Measurements from ENCODE around the gene HOXB6.

Gene HOXB6

DNA sequence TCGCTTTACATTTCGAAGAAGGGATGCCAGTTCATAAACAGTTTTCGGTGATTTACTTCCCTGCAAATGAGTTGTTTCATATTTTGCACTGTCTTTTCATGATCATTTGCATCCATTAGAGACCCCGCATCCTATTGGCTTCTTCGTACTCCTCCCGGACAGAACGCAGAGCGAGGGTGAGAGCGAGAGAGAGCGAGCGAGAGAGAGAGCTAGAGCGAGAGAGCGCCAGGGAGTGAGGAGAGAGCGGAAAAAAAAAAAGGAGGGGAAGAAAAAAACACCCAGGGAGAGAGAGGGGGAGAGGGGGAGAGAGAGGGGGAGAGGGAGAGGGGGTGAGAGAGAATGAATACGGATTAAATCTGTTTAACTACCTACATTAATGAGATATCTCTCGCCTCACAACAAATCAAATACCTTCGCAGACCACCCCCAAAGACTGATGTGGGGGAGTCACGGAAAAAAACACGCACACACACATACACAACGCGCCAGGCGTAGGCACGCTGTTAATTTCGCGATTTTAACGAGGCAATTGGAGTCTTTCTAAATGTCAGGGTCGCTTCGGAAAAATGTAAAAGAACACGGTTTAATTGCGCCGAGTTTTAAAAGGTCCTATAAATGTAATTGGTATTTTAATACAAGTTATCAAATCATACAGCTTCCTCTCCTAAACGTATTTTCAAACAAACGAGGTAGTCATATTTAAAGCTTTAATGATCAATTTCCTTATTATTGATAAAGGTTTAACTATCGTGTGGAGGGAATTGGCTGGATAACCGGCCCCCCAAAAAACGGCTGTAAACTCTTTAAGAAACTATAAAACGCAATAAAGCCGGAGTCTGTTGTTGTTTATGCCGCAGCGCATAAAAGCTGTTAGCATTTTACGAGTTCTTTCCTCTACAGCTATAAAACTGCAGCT, 10.5 kb upstream of the HOXB6 start, which contains the start of gene HOXB8 (continued):
- TF ChIP-seq ZNF350 (tag by site-specific recombination; IDR thresholded peaks at IDR 0.05) (no peak), ZNF501 (tag by site-specific recombination; IDR thresholded peaks at IDR 0.05) (0 out of 2 replicates have a peak, but pooled peaks have one; percentile 53), ZNF132 (tag by site-specific recombination; IDR thresholded peaks at IDR 0.05; ENCODE audit: borderline replicate concordance) (no peak), ZNF510 (tag by site-specific recombination; IDR thresholded peaks at IDR 0.05; ENCODE audit: insufficient replicate concordance) (peak; percentile 96), PRDM1 (tag by site-specific recombination; IDR thresholded peaks at IDR 0.05) (peak; percentile 93), ZNF785 (tag by site-specific recombination; IDR thresholded peaks at IDR 0.05) (no peak), ZNF341 (tag by site-specific recombination; IDR thresholded peaks at IDR 0.05; ENCODE audit: low read depth) (0 out of 2 replicates have a peak, but pooled peaks have one; percentile 22), ZNF2 (tag by site-specific recombination; IDR thresholded peaks at IDR 0.05) (no peak), ZNF473 (tag by site-specific recombination; IDR thresholded peaks at IDR 0.05) (no peak), REPIN1 (tag by site-specific recombination; IDR thresholded peaks at IDR 0.05; ENCODE audit: low read depth) (0 out of 2 replicates have a peak, but pooled peaks have one; percentile 53), BCL11B (tag by site-specific recombination; IDR thresholded peaks at IDR 0.05; ENCODE audit: low read depth) (peak; percentile 78), ZNF24 (tag by site-specific recombination; IDR thresholded peaks at IDR 0.05) (no peak), ZNF654 (tag by site-specific recombination; IDR thresholded peaks at IDR 0.05; ENCODE audit: low read depth) (no peak), SETDB1 (IDR thresholded peaks at IDR 0.05; ENCODE audit: insufficient read length, low read length) (no peak), ZBTB48 (tag by site-specific recombination; IDR thresholded peaks at IDR 0.05) (peak; percentile 67), ZNF610 (tag by site-specific recombination; IDR thresholded peaks at IDR 0.05; ENCODE audit: borderline replicate concordance) (peak; percentile 48; the same call in 1 of the 2 replicates), SCRT1 (tag by site-specific recombination; IDR thresholded peaks at IDR 0.05; ENCODE audit: borderline replicate concordance) (no peak), ZNF391 (tag by site-specific recombination; IDR thresholded peaks at IDR 0.05; ENCODE audit: borderline replicate concordance, low read depth) (no peak; the same call in 1 of the 2 replicates), TRIM28 (IDR thresholded peaks at IDR 0.05; ENCODE audit: borderline replicate concordance, low read length) (no peak), BCL11A (tag by site-specific recombination; IDR thresholded peaks at IDR 0.05; ENCODE audit: low read depth) (peak; percentile 58), ZNF223 (tag by site-specific recombination; IDR thresholded peaks at IDR 0.05) (no peak), ZNF747 (tag by site-specific recombination; IDR thresholded peaks at IDR 0.05) (no peak), ZNF707 (tag by site-specific recombination; IDR thresholded peaks at IDR 0.05) (no peak), ZNF626 (tag by site-specific recombination; IDR thresholded peaks at IDR 0.05) (no peak), ZEB2 (tag by site-specific recombination; IDR thresholded peaks at IDR 0.05) (peak; percentile 59; the same call in 1 of the 2 replicates), ZNF529 (tag by site-specific recombination; IDR thresholded peaks at IDR 0.05; ENCODE audit: insufficient replicate concordance) (no peak), ZNF514 (tag by site-specific recombination; IDR thresholded peaks at IDR 0.05) (no peak), ZNF585B (tag by site-specific recombination; IDR thresholded peaks at IDR 0.05) (no peak), ZNF157 (tag by site-specific recombination; IDR thresholded peaks at IDR 0.05) (no peak), ZNF664 (tag by site-specific recombination; IDR thresholded peaks at IDR 0.05) (no peak; the same call in 1 of the 2 replicates)
- TF ChIP-seq, protein P1, sequence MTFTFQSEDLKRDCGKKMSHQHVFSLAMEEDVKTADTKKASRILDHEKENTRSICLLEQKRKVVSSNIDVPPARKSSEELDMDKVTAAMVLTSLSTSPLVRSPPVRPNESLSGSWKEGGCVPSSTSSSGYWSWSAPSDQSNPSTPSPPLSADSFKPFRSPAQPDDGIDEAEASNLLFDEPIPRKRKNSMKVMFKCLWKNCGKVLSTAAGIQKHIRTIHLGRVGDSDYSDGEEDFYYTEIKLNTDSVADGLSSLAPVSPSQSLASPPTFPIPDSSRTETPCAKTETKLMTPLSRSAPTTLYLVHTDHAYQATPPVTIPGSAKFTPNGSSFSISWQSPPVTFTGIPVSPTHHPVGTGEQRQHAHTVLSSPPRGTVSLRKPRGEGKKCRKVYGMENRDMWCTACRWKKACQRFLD (tag by site-specific recombination; IDR thresholded peaks at IDR 0.05): no peak
- TF ChIP-seq, protein P2, sequence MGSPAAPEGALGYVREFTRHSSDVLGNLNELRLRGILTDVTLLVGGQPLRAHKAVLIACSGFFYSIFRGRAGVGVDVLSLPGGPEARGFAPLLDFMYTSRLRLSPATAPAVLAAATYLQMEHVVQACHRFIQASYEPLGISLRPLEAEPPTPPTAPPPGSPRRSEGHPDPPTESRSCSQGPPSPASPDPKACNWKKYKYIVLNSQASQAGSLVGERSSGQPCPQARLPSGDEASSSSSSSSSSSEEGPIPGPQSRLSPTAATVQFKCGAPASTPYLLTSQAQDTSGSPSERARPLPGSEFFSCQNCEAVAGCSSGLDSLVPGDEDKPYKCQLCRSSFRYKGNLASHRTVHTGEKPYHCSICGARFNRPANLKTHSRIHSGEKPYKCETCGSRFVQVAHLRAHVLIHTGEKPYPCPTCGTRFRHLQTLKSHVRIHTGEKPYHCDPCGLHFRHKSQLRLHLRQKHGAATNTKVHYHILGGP (tag by site-specific recombination; IDR thresholded peaks at IDR 0.05): peak; percentile 59
- TF ChIP-seq, protein P3, sequence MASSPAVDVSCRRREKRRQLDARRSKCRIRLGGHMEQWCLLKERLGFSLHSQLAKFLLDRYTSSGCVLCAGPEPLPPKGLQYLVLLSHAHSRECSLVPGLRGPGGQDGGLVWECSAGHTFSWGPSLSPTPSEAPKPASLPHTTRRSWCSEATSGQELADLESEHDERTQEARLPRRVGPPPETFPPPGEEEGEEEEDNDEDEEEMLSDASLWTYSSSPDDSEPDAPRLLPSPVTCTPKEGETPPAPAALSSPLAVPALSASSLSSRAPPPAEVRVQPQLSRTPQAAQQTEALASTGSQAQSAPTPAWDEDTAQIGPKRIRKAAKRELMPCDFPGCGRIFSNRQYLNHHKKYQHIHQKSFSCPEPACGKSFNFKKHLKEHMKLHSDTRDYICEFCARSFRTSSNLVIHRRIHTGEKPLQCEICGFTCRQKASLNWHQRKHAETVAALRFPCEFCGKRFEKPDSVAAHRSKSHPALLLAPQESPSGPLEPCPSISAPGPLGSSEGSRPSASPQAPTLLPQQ (tag by site-specific recombination; IDR thresholded peaks at IDR 0.05): no peak
- TF ChIP-seq, protein P4, sequence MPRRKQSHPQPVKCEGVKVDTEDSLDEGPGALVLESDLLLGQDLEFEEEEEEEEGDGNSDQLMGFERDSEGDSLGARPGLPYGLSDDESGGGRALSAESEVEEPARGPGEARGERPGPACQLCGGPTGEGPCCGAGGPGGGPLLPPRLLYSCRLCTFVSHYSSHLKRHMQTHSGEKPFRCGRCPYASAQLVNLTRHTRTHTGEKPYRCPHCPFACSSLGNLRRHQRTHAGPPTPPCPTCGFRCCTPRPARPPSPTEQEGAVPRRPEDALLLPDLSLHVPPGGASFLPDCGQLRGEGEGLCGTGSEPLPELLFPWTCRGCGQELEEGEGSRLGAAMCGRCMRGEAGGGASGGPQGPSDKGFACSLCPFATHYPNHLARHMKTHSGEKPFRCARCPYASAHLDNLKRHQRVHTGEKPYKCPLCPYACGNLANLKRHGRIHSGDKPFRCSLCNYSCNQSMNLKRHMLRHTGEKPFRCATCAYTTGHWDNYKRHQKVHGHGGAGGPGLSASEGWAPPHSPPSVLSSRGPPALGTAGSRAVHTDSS (tag by site-specific recombination; IDR thresholded peaks at IDR 0.05): no peak
- TF ChIP-seq, protein P5, sequence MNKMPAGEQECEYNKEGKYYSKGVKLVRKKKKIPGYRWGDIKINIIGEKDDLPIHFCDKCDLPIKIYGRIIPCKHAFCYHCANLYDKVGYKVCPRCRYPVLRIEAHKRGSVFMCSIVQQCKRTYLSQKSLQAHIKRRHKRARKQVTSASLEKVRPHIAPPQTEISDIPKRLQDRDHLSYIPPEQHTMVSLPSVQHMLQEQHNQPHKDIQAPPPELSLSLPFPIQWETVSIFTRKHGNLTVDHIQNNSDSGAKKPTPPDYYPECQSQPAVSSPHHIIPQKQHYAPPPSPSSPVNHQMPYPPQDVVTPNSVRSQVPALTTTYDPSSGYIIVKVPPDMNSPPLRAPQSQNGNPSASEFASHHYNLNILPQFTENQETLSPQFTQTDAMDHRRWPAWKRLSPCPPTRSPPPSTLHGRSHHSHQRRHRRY (tag by site-specific recombination; IDR thresholded peaks at IDR 0.05): no peak
